HepG2 (cell line): Measurements from ENCODE around the gene SH3BP2. TPM values are rescaled to one million over a fixed set of nuclear protein-coding genes. Genes with fewer than 3 reads are reported as not detected.
A peak's percentile ranks its signal among the peaks of the same experiment; 100 is the strongest.

Experiments used
- ASH2L ChIP-seq: fragments of 300-600, 200-600 bp; sonication (generic); IDR thresholded peaks from 2 replicates; pipeline ENCODE4 v1.7.0; 2017; ENCODE audit warnings: low read depth, mild to moderate bottlenecking, moderate library complexity, mixed read lengths, low read length; ENCODE audit not compliant: insufficient read length
- IRF2 ChIP-seq: IDR thresholded peaks from 2 replicates; pipeline ENCODE4 v1.6.1; 2018; ENCODE audit warnings: missing genetic modification reagents, missing compliant biosample characterization
- ISL2 ChIP-seq: sonication (generic); formaldehyde crosslinking; IDR thresholded peaks from 2 replicates; pipeline ENCODE4 v1.5.0; 2020; ENCODE audit warnings: missing genetic modification reagents
- KLF12 ChIP-seq: sonication (generic); formaldehyde crosslinking; IDR thresholded peaks from 2 replicates; pipeline ENCODE4 v1.4.0; 2020; ENCODE audit warnings: missing genetic modification reagents, borderline replicate concordance
- NONO ChIP-seq, 2 experiments: fragments of 450-650 bp in 1 of 2; sonication (generic) in 1 of 2; formaldehyde crosslinking in 1 of 2; IDR thresholded peaks in 1 of 2; conservative IDR thresholded peaks in 1 of 2; 2 replicates each; pipeline versions ENCODE4 v1.6.1 to v1.8.0; 2017 to 2022; ENCODE audit warnings: mild to moderate bottlenecking in 1 of 2, missing genetic modification reagents in 1 of 2, moderate library complexity in 1 of 2
- THYN1 ChIP-seq: sonication (generic); formaldehyde crosslinking; IDR thresholded peaks from 2 replicates; pipeline ENCODE4 v1.8.1; 2023; ENCODE audit warnings: low read depth, mild to moderate bottlenecking, moderate library complexity, missing genetic modification reagents, borderline replicate concordance
- ZC3H13 ChIP-seq: sonication (generic); formaldehyde crosslinking; IDR thresholded peaks from 2 replicates; pipeline ENCODE4 v1.8.1; 2023; ENCODE audit warnings: mild to moderate bottlenecking, missing genetic modification reagents, moderate library complexity
- ZNF292 ChIP-seq: sonication (generic); formaldehyde crosslinking; IDR thresholded peaks from 2 replicates; pipeline ENCODE4 v1.8.1; 2022; ENCODE audit warnings: mild to moderate bottlenecking, low read depth, missing genetic modification reagents, borderline replicate concordance
- ZNF550 ChIP-seq: sonication (generic); formaldehyde crosslinking; IDR thresholded peaks from 2 replicates; pipeline ENCODE4 v1.4.0; 2020; ENCODE audit warnings: mild to moderate bottlenecking, missing genetic modification reagents, borderline replicate concordance
- ZNF644 ChIP-seq: IDR thresholded peaks from 2 replicates; pipeline ENCODE4 v1.6.1; 2016; ENCODE audit warnings: low read depth
- polyA plus RNA-seq, 8 experiments: library from polyadenylated mRNA; depleted of rRNA in 3 of 8; stranded (reverse) in 7 of 8; unstranded in 1 of 8; fragments of >200 nt; fragmentation: Illumina TruSeq in 4 of 8; extraction: Trizol in 4 of 8; gene quantifications; 2 replicates each; pipeline versions ENCODE4 v1.2.1 to v1.2.3, GENCODE V29; 2011 to 2016; ENCODE audit warnings: low read depth in 4 of 8, missing spikeins in 1 of 8, mixed read lengths in 1 of 8; ENCODE audit not compliant: insufficient read depth in 1 of 8
- total RNA-seq, 5 experiments: library from RNA; depleted of rRNA; stranded (reverse); fragments of >200 nt; fragmentation: Illumina TruSeq; extraction: Trizol; gene quantifications; 2 replicates each; pipeline ENCODE4 v1.2.3, GENCODE V29; 2016; ENCODE audit warnings: low read depth in 1 of 5
- TF ChIP-seq, protein P1 (sequence below): sonication (generic); formaldehyde crosslinking; conservative IDR thresholded peaks from 2 replicates; pipeline ENCODE4 v1.8.0; 2022; ENCODE audit warnings: low read depth, missing genetic modification reagents
- TF ChIP-seq, protein P2 (sequence below): sonication (generic); formaldehyde crosslinking; conservative IDR thresholded peaks from 2 replicates; pipeline ENCODE4 v1.4.0; 2020; ENCODE audit warnings: missing genetic modification reagents
- TF ChIP-seq, protein P3 (sequence below): sonication (generic); formaldehyde crosslinking; IDR thresholded peaks from 2 replicates; pipeline ENCODE4 v1.5.0; 2020; ENCODE audit warnings: missing genetic modification reagents, mild to moderate bottlenecking, borderline replicate concordance
- TF ChIP-seq, protein P4 (sequence below): sonication (generic); formaldehyde crosslinking; IDR thresholded peaks from 2 replicates; pipeline ENCODE4 v1.5.0; 2020; ENCODE audit warnings: mild to moderate bottlenecking, missing genetic modification reagents
- TF ChIP-seq, protein P5 (sequence below): sonication (generic); formaldehyde crosslinking; conservative IDR thresholded peaks from 2 replicates; pipeline ENCODE4 v1.4.0; 2020; ENCODE audit warnings: missing genetic modification reagents
- TF ChIP-seq, protein P6 (sequence below), 2 experiments: fragments of 450-650 bp in 1 of 2; sonication (generic) in 1 of 2; formaldehyde crosslinking; IDR thresholded peaks; 2 replicates each; pipeline versions ENCODE4 v1.5.0 to v1.8.0; 2020 to 2022; ENCODE audit warnings: mild to moderate bottlenecking in 1 of 2, missing genetic modification reagents in 1 of 2

SH3BP2 gene
- total and polyA plus RNA-seq, 2 of the 13 experiments (the other 11 are each of a cell fraction or from before 2014, with no cell fraction given), result 16.9 to 34.5 TPM

DNA sequence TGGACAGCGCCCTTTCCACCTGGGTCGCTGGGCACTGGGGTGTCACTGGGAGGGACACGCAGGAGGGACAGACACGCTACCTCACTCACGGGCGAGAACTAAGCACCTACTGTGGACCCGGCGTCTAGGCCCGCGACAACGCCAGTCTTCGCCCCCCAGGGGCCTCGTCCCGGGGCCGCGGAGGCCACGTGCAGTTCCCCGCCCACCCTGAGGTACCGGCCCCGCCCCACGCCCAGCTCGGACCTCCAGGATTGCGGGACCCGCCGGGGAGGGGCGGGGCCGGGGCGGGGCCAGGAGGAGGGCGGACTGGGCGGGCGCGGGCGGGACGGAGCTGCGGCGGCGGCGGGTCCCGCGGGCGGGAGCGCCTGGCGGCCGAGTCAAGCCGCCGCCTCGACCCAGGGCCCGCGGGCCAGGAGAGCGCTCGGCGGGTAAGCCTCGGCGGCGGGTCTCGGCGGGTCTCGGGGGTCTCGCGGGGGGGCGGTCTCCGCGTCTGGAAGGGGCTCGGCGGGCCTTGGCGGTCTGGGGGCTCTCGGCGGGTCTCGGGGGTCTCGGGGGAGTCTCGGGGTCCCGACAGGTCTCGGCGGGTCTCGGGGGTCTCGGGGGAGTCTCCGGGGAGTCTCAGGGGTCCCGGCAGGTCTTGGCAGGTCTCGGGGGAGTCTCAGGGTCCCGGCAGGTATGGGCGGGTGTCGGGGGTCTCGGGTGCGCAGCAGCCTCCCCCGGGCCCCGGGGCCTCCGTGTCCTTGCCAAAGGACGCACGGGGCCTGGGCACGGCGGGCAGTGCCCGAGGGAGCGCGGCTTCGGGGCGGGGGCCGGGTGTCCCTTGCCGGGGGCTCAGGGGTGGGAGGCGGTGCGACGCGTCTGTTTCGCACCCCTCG lies at the start of gene SH3BP2 (continued):
- TF ChIP-seq NONO (IDR thresholded peaks at IDR 0.05) (no peak), NONO (CRISPR knock-in tag; conservative IDR thresholded peaks at IDR 0.05) (peak; percentile 24; the same call in 1 of the 2 replicates), THYN1 (CRISPR knock-in tag) (0 out of 2 replicates have a peak, but pooled peaks have one; percentile 41), ASH2L (peak; percentile 8), ZC3H13 (CRISPR knock-in tag) (no peak), ZNF644 (CRISPR knock-in tag) (no peak), ZNF550 (CRISPR knock-in tag) (no peak), IRF2 (CRISPR knock-in tag) (0 out of 2 replicates have a peak, but pooled peaks have one; percentile 40), ISL2 (CRISPR knock-in tag) (peak; percentile 38), ZNF292 (no peak), KLF12 (no peak)
- TF ChIP-seq, protein P1, sequence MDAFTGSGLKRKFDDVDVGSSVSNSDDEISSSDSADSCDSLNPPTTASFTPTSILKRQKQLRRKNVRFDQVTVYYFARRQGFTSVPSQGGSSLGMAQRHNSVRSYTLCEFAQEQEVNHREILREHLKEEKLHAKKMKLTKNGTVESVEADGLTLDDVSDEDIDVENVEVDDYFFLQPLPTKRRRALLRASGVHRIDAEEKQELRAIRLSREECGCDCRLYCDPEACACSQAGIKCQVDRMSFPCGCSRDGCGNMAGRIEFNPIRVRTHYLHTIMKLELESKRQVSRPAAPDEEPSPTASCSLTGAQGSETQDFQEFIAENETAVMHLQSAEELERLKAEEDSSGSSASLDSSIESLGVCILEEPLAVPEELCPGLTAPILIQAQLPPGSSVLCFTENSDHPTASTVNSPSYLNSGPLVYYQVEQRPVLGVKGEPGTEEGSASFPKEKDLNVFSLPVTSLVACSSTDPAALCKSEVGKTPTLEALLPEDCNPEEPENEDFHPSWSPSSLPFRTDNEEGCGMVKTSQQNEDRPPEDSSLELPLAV (CRISPR knock-in tag), result peak; percentile 91; the same call in 1 of the 2 replicates
- TF ChIP-seq, protein P2, sequence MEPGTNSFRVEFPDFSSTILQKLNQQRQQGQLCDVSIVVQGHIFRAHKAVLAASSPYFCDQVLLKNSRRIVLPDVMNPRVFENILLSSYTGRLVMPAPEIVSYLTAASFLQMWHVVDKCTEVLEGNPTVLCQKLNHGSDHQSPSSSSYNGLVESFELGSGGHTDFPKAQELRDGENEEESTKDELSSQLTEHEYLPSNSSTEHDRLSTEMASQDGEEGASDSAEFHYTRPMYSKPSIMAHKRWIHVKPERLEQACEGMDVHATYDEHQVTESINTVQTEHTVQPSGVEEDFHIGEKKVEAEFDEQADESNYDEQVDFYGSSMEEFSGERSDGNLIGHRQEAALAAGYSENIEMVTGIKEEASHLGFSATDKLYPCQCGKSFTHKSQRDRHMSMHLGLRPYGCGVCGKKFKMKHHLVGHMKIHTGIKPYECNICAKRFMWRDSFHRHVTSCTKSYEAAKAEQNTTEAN (CRISPR knock-in tag), result no peak; the same call in 1 of the 2 replicates
- TF ChIP-seq, protein P3, sequence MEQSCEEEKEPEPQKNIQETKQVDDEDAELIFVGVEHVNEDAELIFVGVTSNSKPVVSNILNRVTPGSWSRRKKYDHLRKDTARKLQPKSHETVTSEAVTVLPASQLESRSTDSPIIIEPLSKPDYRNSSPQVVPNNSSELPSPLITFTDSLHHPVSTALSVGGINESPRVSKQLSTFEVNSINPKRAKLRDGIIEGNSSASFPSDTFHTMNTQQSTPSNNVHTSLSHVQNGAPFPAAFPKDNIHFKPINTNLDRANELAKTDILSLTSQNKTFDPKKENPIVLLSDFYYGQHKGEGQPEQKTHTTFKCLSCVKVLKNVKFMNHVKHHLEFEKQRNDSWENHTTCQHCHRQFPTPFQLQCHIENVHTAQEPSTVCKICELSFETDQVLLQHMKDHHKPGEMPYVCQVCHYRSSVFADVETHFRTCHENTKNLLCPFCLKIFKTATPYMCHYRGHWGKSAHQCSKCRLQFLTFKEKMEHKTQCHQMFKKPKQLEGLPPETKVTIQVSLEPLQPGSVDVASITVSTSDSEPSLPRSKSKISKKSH (CRISPR knock-in tag), result peak; percentile 83; the same call in 1 of the 2 replicates
- TF ChIP-seq, protein P4, sequence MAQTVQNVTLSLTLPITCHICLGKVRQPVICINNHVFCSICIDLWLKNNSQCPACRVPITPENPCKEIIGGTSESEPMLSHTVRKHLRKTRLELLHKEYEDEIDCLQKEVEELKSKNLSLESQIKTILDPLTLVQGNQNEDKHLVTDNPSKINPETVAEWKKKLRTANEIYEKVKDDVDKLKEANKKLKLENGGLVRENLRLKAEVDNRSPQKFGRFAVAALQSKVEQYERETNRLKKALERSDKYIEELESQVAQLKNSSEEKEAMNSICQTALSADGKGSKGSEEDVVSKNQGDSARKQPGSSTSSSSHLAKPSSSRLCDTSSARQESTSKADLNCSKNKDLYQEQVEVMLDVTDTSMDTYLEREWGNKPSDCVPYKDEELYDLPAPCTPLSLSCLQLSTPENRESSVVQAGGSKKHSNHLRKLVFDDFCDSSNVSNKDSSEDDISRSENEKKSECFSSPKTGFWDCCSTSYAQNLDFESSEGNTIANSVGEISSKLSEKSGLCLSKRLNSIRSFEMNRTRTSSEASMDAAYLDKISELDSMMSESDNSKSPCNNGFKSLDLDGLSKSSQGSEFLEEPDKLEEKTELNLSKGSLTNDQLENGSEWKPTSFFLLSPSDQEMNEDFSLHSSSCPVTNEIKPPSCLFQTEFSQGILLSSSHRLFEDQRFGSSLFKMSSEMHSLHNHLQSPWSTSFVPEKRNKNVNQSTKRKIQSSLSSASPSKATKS (CRISPR knock-in tag), result peak; percentile 68; the same call in 1 of the 2 replicates
- TF ChIP-seq, protein P5, sequence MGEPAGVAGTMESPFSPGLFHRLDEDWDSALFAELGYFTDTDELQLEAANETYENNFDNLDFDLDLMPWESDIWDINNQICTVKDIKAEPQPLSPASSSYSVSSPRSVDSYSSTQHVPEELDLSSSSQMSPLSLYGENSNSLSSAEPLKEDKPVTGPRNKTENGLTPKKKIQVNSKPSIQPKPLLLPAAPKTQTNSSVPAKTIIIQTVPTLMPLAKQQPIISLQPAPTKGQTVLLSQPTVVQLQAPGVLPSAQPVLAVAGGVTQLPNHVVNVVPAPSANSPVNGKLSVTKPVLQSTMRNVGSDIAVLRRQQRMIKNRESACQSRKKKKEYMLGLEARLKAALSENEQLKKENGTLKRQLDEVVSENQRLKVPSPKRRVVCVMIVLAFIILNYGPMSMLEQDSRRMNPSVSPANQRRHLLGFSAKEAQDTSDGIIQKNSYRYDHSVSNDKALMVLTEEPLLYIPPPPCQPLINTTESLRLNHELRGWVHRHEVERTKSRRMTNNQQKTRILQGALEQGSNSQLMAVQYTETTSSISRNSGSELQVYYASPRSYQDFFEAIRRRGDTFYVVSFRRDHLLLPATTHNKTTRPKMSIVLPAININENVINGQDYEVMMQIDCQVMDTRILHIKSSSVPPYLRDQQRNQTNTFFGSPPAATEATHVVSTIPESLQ (CRISPR knock-in tag), result no peak
- TF ChIP-seq, protein P6, sequence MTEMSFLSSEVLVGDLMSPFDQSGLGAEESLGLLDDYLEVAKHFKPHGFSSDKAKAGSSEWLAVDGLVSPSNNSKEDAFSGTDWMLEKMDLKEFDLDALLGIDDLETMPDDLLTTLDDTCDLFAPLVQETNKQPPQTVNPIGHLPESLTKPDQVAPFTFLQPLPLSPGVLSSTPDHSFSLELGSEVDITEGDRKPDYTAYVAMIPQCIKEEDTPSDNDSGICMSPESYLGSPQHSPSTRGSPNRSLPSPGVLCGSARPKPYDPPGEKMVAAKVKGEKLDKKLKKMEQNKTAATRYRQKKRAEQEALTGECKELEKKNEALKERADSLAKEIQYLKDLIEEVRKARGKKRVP (CRISPR knock-in tag; IDR thresholded peaks at IDR 0.05), result peak in 1 of 2 experiments; percentile 77; a peak in 2 of 4 replicates
